UCSD-AML1 (cell line): ENCODE measurements around the gene HIGD1A.

Source experiments
- DNase-seq: peaks from one replicate; lab custom pipeline; 2025; ENCODE audit not compliant: unreplicated experiment; lab: John Stamatoyannopoulos, UW

Gene HIGD1A

DNA sequence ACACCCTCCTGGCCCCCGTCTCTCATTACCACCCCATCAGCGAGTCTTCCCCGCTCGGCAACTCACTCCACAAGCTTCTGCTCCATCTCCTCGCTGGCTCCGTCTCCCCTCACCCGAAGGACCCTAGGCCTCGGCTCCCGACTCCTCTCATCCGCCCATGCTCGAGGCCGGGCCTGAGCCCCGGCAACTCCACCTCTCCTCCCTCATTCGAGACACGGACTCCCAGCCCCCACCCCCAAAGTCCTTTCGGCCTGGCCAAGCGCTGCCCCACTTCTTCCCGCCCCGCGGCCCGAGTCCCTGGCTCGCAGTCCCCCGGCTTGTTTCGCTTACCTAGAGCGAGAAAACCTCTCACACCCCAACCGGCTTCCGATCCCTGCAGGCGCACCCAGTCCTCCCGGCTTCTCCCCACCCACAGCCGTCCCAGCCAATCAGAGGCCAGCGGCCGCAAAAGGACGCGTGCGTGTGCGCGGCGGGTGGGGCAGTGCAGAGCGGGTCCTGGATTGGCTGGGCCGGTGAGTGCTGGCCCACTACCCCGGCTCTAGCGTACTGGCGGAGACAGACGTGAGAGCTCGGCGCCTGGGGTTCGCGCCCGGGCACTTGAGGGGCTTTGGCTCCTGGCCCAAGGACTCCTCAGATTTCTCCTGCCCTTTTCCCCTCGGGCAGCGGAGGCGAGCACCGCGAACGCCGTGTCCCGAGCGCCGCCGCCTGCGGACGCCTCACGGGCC is at the start of gene HIGD1A:
Gene HIGD1A, minus strand, starts transcription at position 385 of the 725 bp plus-strand sequence. CDS start 10,237 bp downstream, outside the sequence.
- DNase-seq = peak; percentile 96

DNA sequence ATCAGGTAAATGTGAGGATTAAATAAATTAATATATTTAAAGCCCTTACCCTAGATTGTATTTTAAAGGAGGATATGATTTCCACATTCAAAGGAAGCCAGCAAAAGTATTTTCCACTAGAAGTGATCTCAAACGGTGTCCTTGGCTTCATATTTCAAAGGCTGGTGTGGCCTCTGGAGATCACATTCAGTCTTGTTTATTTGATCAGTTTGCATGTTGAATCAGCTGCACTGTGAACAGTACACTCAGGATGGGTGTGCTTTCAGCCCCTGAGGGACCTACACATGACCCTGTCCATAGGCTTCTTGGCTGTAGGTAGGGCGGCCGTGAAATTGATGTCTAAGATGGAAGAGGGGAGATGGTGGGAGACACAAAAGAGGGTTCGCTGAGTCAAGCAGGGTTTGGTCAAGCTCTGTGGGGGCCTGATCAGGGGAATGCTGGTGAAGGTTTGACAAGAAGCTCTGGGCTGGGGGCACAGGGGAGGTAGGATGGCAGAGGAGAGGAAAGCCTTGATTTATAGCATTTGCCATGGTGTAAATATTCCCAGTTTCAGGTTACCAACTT is 49.5 kb upstream of the HIGD1A start:
- no peak for DNase-seq

DNA sequence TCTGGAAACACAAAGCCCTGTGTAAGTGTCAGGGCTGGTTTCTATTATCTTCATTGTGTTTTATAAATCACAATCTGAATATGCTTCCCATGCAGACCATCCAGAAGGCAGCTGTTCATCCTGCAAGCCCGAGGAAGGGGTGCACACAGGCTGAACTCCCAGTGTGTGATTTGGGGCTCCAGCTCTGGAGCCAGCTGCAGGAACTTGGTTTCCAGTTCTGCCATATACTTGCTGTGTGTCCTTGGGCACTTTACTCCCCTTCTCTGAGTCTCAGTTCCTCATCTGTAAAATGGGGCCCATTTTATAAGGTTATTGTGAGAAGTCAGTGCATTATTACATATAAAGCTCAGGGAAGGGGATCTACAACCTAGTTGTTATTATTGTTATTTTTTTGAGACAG is 48.8 kb upstream of the HIGD1A start:
- DNase-seq = no peak

DNA sequence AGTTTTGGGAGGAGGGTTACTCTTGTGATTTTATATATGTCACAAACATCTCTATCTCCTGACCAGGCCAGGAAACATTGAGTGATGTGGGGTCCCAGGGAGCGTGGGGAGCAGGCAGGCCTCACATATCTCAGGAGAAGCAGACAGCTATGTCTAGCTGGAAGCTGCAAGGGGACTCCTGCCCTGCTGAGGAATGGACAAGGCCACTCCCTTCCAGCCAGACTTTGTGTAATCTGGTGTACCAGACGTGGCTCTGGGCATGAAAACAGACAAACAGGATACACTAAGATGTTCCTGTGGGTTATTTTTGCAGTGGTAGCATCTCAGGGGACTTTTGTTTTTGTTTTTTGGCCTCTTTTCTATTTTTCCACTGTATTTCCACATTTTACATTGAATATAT is 48.2 kb upstream of the HIGD1A start:
- DNase-seq = no peak

DNA sequence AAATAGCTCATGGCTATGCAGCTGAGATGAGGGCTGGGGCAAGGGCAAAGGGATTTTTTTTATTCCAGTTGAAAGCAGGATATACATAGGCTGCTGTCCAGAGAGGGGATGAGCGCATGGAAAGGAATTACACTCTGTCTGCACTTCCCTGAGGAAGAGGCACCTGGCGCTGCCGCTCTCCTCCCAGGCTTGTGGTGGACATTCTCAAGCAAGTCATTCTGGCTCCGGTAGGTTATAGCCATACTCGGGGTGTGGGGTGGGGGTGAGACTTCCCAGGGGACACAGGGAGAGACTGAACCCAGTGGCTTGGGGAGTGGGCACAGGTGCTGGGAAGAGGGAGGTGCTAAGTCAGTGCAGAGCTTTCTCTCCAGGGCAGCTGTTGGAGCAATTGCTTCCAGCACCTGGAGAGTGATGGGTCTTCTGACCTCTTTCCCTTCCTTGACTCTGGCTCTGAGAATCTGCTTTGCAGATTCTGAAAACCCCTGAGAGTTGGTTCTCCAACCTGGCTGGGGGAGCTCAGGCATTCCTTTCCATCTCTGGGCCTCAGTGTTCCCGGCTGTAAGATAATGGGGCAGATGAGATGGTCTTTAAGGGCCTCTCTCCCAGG is 47.0 kb upstream of the HIGD1A start:
- DNase-seq = no peak

DNA sequence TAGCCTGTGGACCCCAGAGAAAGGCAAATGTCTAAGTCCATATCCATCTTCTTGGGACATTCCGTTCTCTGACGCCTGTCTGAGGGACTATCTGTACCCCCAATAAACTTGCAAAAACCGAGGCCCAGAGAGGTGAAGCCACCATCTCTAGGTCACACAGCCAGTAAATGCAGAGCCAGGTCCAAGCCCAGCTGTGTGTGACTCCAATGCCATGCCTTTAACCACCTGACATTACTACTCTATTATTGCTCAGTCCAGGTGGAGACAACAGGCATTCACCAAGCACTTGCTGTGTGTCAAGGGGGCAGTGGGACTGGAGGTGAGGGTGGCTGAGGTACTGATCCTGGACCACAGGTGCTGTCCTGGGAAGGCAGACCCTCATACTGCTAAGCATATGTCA is 46.0 kb upstream of the HIGD1A start:
- DNase-seq = no peak

DNA sequence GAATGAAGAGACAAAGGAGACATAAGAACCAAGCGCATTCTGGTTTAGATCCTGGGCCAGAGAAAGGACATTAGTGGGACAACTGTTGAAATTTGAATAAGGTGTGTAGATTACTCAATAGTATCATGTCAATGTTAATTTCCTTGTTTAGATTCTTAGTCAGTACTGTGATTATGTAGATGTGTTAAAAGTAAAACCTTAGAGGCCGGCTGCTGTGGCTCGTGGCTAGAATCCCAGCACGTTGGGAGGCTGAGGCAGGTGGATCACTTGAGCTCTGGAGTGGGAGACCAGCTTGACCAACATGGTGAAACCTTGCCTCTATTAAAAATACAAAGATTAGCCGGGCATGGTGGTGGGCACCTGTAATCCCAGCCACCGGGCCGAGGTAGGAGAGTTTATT is 44.7 kb upstream of the HIGD1A start:
- no peak for DNase-seq

DNA sequence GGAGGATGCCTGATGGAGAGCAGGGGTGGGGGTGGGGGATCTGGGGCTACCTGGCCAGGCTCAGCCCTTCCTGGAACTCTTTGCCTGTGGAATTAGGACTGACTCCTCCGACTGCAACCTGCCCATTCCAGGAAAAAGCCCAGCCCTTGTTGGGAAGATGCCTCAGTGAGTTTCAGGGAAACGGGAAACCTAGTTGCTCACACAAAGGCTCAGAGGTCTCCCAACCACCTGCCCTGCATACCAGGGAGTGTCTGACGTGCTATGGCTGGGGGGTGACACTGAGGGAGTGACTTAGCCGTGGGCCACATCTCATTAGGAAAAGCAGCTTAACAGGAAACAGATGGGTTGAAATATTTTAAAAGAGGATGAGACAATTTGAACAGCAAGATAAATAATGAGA is 43.4 kb upstream of the HIGD1A start:
- no peak for DNase-seq

DNA sequence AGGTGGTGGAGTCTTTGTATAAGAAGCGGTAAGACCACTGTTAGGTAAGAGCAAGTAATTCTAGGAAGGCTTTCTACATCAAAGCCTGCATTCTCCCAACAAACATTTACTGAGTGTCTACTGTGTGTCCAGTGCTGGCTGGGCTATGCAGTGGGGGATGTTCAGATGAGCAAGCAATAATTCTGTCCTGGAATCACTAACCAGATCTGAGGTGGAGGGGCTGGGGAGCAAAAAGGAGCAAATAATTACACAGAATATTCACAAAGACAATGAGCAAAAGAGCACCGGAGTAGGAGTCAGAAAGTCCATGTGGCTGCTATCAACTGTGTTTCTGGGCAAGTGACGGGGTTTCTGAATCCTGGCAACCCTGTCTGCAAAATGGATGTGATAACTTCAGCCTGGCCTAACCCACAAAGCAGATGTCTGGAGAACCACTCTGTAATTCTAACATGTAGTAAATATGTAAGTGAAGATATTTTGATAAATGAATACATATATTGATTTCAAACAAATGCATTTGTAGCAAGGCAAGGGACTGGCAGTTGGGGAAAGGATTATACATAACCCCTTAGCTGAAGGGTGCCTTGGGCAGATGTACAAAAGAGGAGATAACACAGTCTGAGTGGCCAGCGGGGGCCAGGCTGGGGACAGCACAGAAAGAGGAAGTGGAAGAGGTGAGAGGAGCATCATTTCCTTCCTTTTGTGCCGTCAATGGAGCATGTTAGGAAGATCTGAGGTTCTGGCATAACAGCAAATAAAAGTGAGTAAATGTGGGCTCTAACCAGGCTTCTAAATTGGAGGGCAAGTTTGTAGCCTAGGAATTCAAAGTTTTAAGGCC is 42.6 kb upstream of the HIGD1A start:
- DNase-seq = no peak

DNA sequence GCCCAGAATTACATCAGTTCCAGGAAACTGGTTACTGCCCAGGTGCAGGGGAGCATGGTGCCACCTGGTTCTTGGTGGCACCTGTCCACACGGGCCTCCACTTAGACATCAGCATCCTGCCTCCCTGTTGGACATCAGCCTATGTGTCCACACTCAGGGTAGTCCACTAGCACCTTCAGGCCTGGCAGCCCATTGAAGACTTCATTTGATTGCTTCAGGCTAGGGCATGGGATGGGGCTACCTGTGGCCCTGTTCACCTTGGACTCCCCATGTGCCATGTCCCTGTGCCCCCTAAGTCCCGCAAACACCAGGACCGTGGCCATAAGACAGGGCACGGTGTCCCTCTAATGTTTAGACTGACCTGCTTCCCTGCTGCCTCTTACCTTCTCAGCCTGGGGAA is 40.5 kb upstream of the HIGD1A start:
- DNase-seq = no peak

DNA sequence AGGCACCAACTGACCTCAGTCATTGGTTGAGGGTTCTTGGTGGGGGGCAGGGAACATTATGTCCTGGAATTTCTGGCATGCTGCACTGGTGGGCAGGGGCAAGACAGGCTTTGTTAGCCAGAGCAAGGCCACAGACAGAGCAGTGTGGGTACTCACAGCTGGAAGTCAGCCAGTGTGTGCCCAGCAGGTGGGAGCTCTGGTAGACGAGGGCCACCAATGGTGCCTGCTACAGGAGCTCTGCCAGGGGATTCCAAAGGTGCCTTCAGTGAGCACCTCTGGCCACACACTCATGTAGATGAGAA is 40.1 kb upstream of the HIGD1A start:
- DNase-seq = no peak

DNA sequence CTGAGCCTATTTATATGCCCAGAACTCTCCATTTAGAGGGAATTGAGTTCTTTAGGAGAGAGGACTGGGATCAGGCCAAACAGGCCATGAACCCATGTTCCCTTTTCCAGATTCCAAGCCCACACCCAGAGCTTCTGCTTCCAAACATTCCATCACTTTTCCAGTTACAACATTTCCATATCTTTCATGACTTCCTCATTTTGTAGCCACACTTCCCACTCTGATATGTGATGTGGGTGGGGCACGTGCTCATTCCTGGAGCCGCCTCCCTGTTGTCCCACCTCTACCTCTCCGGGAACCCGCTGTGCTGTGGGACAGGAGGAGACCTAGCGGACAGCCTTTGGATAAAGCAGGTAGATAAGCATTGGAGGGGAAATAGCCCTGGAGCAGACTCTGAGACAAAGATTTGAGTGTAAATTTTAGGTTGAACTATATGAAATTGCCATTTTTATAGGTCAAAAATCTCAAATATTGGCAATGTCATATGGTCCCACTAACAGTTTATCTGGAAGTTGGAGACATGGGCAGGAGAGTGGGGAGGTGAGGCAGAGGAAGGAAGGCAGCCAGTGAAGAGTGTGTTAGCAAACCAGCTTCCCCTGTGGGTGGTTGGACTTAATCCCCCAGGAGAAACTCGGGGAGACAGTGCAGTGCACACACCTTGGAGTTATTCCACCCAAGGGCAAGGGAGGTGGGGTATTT is 39.6 kb upstream of the HIGD1A start:
- DNase-seq = no peak

DNA sequence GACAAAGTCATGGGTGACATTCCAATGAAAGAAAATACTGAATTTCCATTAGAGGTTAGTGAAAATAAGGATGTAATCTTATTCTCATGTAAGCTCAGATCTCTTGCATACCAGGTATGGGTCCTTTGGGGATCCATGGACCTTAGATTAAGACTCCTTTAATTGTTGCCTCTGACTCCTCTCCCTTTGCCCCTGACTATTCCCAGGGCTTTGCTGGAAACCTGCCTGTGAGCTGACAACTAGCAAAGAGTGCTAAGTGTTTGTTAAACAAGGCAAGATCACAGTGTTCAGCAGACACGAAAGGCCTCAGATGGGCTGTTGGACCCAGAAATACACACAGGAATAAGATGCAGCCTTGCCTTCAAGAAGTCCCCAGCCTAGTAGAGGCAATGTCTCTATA is 37.0 kb upstream of the HIGD1A start:
- no peak for DNase-seq

DNA sequence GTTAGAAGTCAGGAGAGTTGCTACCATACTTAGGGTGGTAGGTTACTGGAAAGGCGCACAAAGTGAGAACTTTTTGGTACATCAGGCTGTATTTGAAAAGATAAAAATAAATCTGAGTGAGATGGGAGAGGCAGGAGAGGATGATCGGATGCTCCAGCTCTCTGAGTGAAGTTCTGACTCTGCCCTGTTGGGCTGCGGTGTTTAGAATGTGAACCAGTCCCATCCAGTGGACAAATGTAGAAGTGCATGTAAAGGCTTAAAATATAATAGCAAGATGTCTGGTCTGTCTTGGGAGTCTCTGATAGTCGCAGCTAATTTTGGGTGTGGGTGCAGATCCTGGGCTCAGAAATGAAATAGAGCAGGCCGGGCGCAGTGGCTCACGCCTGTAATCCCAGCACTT is 35.3 kb upstream of the HIGD1A start:
- no peak for DNase-seq

DNA sequence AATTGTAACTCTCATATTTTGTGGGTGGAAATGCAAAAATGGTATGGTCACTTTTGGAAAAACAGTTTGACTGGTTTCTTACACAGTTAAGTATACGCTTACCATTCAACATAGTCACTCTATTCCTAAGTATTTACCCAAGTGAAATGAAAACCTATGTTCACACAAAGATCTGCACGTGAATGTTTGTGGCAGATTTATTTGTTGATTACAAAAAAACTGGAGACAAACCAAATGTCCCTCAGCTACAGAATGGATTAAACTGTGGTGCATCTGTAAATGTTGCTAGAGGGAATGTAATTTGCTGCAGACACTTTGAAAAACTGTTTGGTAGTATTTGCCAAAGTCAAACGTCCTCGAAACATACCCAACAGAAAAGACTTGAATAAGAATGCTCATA is 34.3 kb upstream of the HIGD1A start:
- DNase-seq = no peak

DNA sequence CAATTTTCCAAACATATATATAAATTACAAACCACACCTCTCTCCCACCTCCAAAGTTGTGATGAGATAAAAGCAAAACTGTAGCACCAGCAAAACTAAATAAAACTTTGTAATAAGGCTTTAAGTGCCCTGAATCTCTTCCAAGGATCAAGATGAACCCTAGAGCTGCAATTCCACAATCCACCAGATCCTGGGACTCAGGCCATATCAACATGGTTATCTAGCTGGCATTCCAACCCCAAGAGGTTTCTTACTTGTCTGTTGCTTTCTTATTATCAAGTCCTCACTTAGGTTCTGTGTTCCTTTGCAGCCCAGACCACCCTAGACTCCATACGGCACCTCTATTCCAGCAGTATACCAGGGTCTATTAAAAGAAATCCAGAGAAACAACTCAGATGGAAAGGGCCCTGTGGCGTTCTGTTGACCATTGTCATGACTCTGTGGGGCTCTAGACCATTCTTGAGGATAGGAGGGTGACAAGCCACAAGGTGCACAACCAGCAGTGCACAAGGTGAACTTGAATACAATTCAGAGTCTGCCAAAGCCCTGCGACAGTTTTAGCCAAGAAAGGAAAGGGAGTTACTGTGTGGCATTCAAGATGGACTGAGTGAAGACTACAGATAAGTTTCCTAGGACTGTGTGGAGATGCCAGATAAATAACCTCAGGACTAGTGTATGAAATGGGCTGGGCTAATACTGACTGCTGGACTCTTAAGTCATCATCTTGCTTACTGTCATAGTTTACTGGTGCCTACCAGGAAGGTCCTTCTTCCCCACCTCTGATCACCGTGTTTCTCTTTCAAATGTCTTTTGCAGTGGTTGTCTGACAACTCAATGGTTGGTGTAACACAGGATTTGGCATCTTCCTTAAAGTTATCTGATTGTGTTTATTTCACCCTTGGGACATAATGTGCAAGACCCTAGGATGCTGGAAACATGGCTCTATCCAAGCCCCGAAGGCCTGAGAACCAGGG is 32.1 kb upstream of the HIGD1A start:
- DNase-seq = no peak

DNA sequence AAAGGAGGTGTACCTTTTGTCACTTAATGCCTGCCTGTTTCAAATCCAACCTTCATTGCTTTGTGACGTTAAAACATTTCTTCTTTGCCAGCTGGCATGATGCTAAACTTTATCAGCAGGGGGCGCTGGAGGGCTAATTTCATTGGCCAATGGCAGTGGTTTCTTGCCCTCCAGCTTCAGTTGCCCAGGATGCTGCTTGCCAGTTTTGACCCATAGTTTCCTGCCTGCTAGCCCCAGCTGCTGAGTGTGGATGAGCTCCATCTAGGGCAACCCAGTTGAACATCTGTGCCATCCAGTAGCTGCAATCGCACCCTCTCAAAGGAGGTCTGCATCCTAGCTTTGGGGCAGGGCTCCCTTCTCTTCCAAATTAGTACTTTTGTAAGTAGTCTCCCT is 27.0 kb upstream of the HIGD1A start:
- peak; percentile 71 for DNase-seq

DNA sequence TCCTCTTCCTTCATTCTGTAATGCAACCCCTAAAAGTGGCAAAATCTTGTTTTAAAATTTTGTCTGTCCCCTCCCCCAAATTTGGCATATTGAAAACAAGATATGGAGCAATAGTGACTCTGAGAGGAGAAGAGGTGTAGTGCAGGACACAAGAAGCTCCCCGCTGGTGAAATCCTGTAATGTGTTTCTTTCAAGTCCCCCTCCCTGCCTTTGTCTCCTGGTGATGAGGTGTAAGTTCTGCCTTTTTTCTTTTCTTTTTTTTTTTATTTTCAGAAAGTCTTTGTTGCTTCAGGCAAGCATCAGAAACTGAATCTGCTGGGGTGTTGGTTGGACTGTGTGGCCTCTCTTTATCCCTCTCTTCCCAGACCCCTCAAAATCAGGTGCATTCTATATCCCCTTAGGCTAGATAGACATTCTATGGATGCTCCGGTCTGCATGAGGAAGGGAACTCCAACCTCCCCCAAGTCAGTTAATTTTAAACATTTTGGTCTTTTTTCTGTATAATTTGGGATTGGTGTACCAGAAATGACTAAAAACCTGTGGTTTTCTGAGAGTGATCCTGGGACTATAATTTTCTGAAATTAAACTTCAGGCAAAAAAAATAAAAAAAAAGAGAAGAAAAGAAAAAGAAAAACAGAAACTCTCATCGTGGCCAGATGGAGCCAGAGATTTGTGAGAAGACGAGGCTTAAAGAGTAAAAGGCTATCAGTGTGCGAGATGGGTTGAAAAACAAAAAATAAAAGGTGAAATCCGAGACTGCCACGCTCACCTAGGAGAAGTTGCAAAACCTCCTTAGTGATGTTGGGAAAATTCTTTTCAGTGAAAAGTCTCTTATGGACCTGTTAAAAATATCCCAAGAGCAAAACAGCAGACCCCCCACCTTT is 26.4 kb upstream of the HIGD1A start:
- no peak for DNase-seq
